Calu3 (cell line): ENCODE measurements around the gene PRPF4. TPM values are rescaled to one million over a fixed set of nuclear protein-coding genes. Genes with fewer than 3 reads are reported as not detected.

Source experiments
- BruUV-seq: library from RNA; stranded (reverse); fragments of 400-500 nt; replicated peaks from 2 replicates; lab custom pipeline; 2021; lab: Mats Ljungman, UMichigan
- CTCF ChIA-PET: fragments of 300-600 bp; sonication (Branson Sonifier 250); formaldehyde crosslinking; loops from one replicate; lab custom pipeline; 2022; ENCODE audit warnings: antibody characterized with exemption; lab: Charles Lee
- DNase-seq: peaks from one replicate; pipeline ENCODE4 v3.0.0; 2022
- H3K27ac Mint-ChIP-seq: one replicate; pipeline ENCODE4 v1.8.0; 2022; ENCODE audit warnings: mixed read lengths; ENCODE audit not compliant: unreplicated experiment
- H3K27me3 Mint-ChIP-seq: one replicate; pipeline ENCODE4 v1.8.0; 2022; ENCODE audit warnings: mixed read lengths; ENCODE audit not compliant: unreplicated experiment
- H3K36me3 Mint-ChIP-seq: one replicate; pipeline ENCODE4 v1.8.0; 2022; ENCODE audit warnings: mild to moderate bottlenecking, moderate library complexity, mixed read lengths; ENCODE audit not compliant: insufficient read depth, unreplicated experiment
- H3K4me1 Mint-ChIP-seq: one replicate; pipeline ENCODE4 v1.8.0; 2022; ENCODE audit warnings: mild to moderate bottlenecking, low read depth, mixed read lengths; ENCODE audit not compliant: unreplicated experiment
- H3K4me3 Mint-ChIP-seq: one replicate; pipeline ENCODE4 v1.8.0; 2022; ENCODE audit warnings: mild to moderate bottlenecking, low read depth, moderate library complexity, mixed read lengths; ENCODE audit not compliant: unreplicated experiment
- H3K9me3 Mint-ChIP-seq: one replicate; pipeline ENCODE4 v1.8.0; 2022; ENCODE audit warnings: low read depth, mixed read lengths; ENCODE audit not compliant: unreplicated experiment
- CTCF ChIP-seq: fragments of 200-600 bp; IDR thresholded peaks from one replicate; pipeline ENCODE4 v1.8.0; 2022; ENCODE audit warnings: antibody characterized with exemption; ENCODE audit not compliant: unreplicated experiment
- intact Hi-C: fragments of 100-400 bp; cut with micrococcal nuclease; formaldehyde crosslinking; loops from one replicate; pipeline ENCODE4 v1.10.0; 2022; ENCODE audit not compliant: unreplicated experiment
- total RNA-seq: library from RNA; stranded (reverse); gene quantifications from 2 replicates; pipeline ENCODE4 v1.2.3, GENCODE V29; 2022

Gene PRPF4
- total RNA-seq, 1 experiment from 2014 or later: 23.7 TPM

GRCh38 chr9:113250807-113251206, 24.7 kb upstream of the PRPF4 start:
- Mint-ChIP-seq H3K4me3 (no peak overlapping the region), H3K36me3 (no peaks in the 10 kb centered on the region), H3K27ac (no peak overlapping the region), H3K27me3 (no peaks in the 10 kb centered on the region), H3K4me1 (no peaks in the 10 kb centered on the region), H3K9me3 (no peaks in the 10 kb centered on the region)
- no peak for TF ChIP-seq CTCF
- CTCF ChIA-PET: no interaction called here
- intact Hi-C loops: no loop called here
- no peak for DNase-seq
- no TSS peak for BruUV-seq

- no peak overlapping the region for H3K27ac Mint-ChIP-seq
- BruUV-seq: no TSS peak
- intact Hi-C loops: no loop called here
- no peaks in the 10 kb centered on the region for H3K4me1 Mint-ChIP-seq
- no peak for TF ChIP-seq CTCF
- CTCF ChIA-PET: no interaction called here
- no peaks in the 10 kb centered on the region for H3K27me3 Mint-ChIP-seq
- no peak for DNase-seq
- no peaks in the 10 kb centered on the region for H3K9me3 Mint-ChIP-seq
- H3K4me3 Mint-ChIP-seq: no peak overlapping the region
- H3K36me3 Mint-ChIP-seq: no peaks in the 10 kb centered on the region
Observed at GRCh38 chr9:113254991-113255390, 20.5 kb upstream of the PRPF4 start.

- no peaks in the 10 kb centered on the region for H3K9me3 Mint-ChIP-seq
- H3K4me1 Mint-ChIP-seq: no peaks in the 10 kb centered on the region
- no peaks in the 10 kb centered on the region for H3K27me3 Mint-ChIP-seq
- no peak for DNase-seq
- no peak for TF ChIP-seq CTCF
- H3K4me3 Mint-ChIP-seq: no peak overlapping the region
- no peak overlapping the region for H3K27ac Mint-ChIP-seq
- no TSS peak for BruUV-seq
- CTCF ChIA-PET: no interaction called here
- intact Hi-C loops: no loop called here
- no peaks in the 10 kb centered on the region for H3K36me3 Mint-ChIP-seq
Observed at GRCh38 chr9:113255438-113255837, 20.0 kb upstream of the PRPF4 start.

- no peak overlapping the region for H3K4me3 Mint-ChIP-seq
- BruUV-seq: no TSS peak
- H3K27ac Mint-ChIP-seq: no peak overlapping the region
- no peak for TF ChIP-seq CTCF
- H3K27me3 Mint-ChIP-seq: no peaks in the 10 kb centered on the region
- H3K36me3 Mint-ChIP-seq: no peaks in the 10 kb centered on the region
- DNase-seq: no peak
- intact Hi-C loops: no loop called here
- CTCF ChIA-PET: no interaction called here
- no peaks in the 10 kb centered on the region for H3K9me3 Mint-ChIP-seq
- H3K4me1 Mint-ChIP-seq: no peaks in the 10 kb centered on the region
Observed at GRCh38 chr9:113257863-113258262, 17.6 kb upstream of the PRPF4 start.
